Measurements from ENCODE around the gene WNT4. TPM values are rescaled to one million over a fixed set of nuclear protein-coding genes. Genes with fewer than 3 reads are reported as not detected.

Gene WNT4
- total RNA-seq, 2 experiments from 2014 or later: not detected

- POLR2A ChIA-PET: no interaction called here
- TF ChIP-seq, protein P1, sequence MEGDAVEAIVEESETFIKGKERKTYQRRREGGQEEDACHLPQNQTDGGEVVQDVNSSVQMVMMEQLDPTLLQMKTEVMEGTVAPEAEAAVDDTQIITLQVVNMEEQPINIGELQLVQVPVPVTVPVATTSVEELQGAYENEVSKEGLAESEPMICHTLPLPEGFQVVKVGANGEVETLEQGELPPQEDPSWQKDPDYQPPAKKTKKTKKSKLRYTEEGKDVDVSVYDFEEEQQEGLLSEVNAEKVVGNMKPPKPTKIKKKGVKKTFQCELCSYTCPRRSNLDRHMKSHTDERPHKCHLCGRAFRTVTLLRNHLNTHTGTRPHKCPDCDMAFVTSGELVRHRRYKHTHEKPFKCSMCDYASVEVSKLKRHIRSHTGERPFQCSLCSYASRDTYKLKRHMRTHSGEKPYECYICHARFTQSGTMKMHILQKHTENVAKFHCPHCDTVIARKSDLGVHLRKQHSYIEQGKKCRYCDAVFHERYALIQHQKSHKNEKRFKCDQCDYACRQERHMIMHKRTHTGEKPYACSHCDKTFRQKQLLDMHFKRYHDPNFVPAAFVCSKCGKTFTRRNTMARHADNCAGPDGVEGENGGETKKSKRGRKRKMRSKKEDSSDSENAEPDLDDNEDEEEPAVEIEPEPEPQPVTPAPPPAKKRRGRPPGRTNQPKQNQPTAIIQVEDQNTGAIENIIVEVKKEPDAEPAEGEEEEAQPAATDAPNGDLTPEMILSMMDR (IDR thresholded peaks at IDR 0.05): no peak
- intact Hi-C loops (cut with DNase I, micrococcal nuclease): loop anchor here in 1 of 2 experiments (5.0 to 10.0 kb wide), 2 partner anchors 145 to 833 kb away; no protein-coding TSS in a partner anchor
- no peaks in the 10 kb centered on the region for H3K27me3 ChIP-seq (ENCODE audit: control insufficient read depth in 1 of 2, insufficient read depth in 2 of 2, low read length in 2 of 2)
- CTCF ChIA-PET: no interaction called here
- DNase-seq: no peak
- Mint-ChIP-seq H3K36me3 (ENCODE audit: low read depth) (no peaks in the 10 kb centered on the region), H3K4me3 (no peak overlapping the region), H3K9me3 (no peaks in the 10 kb centered on the region), H3K27me3 (no peaks in the 10 kb centered on the region), H3K4me1 (ENCODE audit: low read depth) (no peaks in the 10 kb centered on the region), H3K27ac (no peak overlapping the region)
- H3K4me3 ChIP-seq (ENCODE audit: low read length): no peak overlapping the region
- H3K36me3 ChIP-seq (ENCODE audit: insufficient read depth, low read length): no peaks in the 10 kb centered on the region
- ATAC-seq (ENCODE audit: poor library complexity): no peak
- no peaks in the 10 kb centered on the region for H3K9me3 ChIP-seq (ENCODE audit: control insufficient read depth in 1 of 2, insufficient read depth in 1 of 2, low read length in 2 of 2)
- no peak overlapping the region for H3K27ac ChIP-seq (ENCODE audit: low read depth in 1 of 2, low read length in 2 of 2)
- peaks cover 3% of the 10 kb centered on the region for H3K4me1 ChIP-seq (ENCODE audit: insufficient read depth, low read length)
These were observed 13.3 kb downstream of the WNT4 start for GRCh38 chr1:22129501-22130117.

DNA sequence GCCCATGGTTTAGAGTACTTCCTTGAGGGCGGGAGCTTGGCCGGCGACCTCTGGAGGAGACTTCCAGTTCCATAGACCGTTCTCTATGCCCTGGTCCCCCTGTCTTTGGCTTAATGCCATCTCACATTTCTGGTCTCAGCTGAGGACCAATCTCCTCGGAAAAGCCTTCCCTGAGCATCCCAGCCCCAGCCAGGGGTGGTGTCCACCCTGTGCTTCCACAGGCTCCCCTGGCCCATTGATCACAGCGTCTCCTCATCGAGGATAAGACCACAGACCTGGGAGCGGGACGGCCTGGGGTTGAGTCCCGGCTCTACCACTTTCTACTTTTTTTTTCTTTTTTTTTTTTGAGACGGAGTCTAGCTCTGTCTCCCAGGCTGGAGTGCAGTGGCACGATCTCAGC, 14.5 kb downstream of the WNT4 start:
- CTCF ChIA-PET: no interaction called here

GRCh38 chr1:22127731-22128130, 15.2 kb downstream of the WNT4 start:
- peaks cover 3% of the 10 kb centered on the region for H3K4me1 ChIP-seq (ENCODE audit: insufficient read depth, low read length)
- Mint-ChIP-seq H3K4me1 (ENCODE audit: low read depth) (no peaks in the 10 kb centered on the region), H3K27me3 (no peaks in the 10 kb centered on the region), H3K9me3 (no peaks in the 10 kb centered on the region), H3K4me3 (no peak overlapping the region), H3K36me3 (ENCODE audit: low read depth) (no peaks in the 10 kb centered on the region), H3K27ac (no peak overlapping the region)
- no peaks in the 10 kb centered on the region for H3K9me3 ChIP-seq (ENCODE audit: control insufficient read depth in 1 of 2, insufficient read depth in 1 of 2, low read length in 2 of 2)
- H3K36me3 ChIP-seq (ENCODE audit: insufficient read depth, low read length): no peaks in the 10 kb centered on the region
- DNase-seq (no peak), ATAC-seq (ENCODE audit: poor library complexity) (no peak)
- ChIA-PET POLR2A (no interaction called here), CTCF (no interaction called here)
- no peak overlapping the region for H3K27ac ChIP-seq (ENCODE audit: low read depth in 1 of 2, low read length in 2 of 2)
- no peak overlapping the region for H3K4me3 ChIP-seq (ENCODE audit: low read length)
- H3K27me3 ChIP-seq (ENCODE audit: control insufficient read depth in 1 of 2, insufficient read depth in 2 of 2, low read length in 2 of 2): no peaks in the 10 kb centered on the region
- TF ChIP-seq, protein P1 (IDR thresholded peaks at IDR 0.05): no peak
- intact Hi-C loops (cut with DNase I, micrococcal nuclease): no loop called here

More for the DNA sequence above, 14.5 kb downstream of the WNT4 start:
- Mint-ChIP-seq H3K4me1 (ENCODE audit: low read depth) (no peaks in the 10 kb centered on the region), H3K4me3 (no peak overlapping the region), H3K9me3 (no peaks in the 10 kb centered on the region), H3K36me3 (ENCODE audit: low read depth) (no peaks in the 10 kb centered on the region), H3K27ac (no peak overlapping the region), H3K27me3 (no peaks in the 10 kb centered on the region)
- Histone ChIP-seq H3K27ac (ENCODE audit: low read depth in 1 of 2, low read length in 2 of 2) (no peak overlapping the region), H3K4me3 (ENCODE audit: low read length) (no peak overlapping the region), H3K36me3 (ENCODE audit: insufficient read depth, low read length) (no peaks in the 10 kb centered on the region), H3K9me3 (ENCODE audit: control insufficient read depth in 1 of 2, insufficient read depth in 1 of 2, low read length in 2 of 2) (no peaks in the 10 kb centered on the region), H3K4me1 (ENCODE audit: insufficient read depth, low read length) (peaks cover 3% of the 10 kb centered on the region), H3K27me3 (ENCODE audit: control insufficient read depth in 1 of 2, insufficient read depth in 2 of 2, low read length in 2 of 2) (no peaks in the 10 kb centered on the region)
- POLR2A ChIA-PET: no interaction called here
- no peak for ATAC-seq (ENCODE audit: poor library complexity)
- intact Hi-C loops (cut with DNase I, micrococcal nuclease): no loop called here
- TF ChIP-seq, protein P1 (IDR thresholded peaks at IDR 0.05): no peak
- no peak for DNase-seq

Data from CD4-positive, alpha-beta T cell (primary cell).